Muscle of leg (tissue), 11 donors: ENCODE measurements around the gene TGFBR2. TPM values are rescaled to one million over a fixed set of nuclear protein-coding genes. Genes with fewer than 3 reads are reported as not detected.

Experiments
- DNase-seq: peaks from one replicate; pipeline ENCODE4 v3.0.0; 2013
- H3K27ac ChIP-seq: one replicate; pipeline ENCODE4 v1.5.1; 2013; ENCODE audit warnings: mild to moderate bottlenecking, low read length, control low read depth
- H3K27me3 ChIP-seq: one replicate; pipeline ENCODE4 v1.6.1; 2013; ENCODE audit warnings: low read length; ENCODE audit not compliant: control insufficient read depth, insufficient read depth
- H3K36me3 ChIP-seq: one replicate; pipeline ENCODE4 v1.6.1; 2013; ENCODE audit warnings: low read length; ENCODE audit not compliant: control insufficient read depth, insufficient read depth
- H3K4me1 ChIP-seq: one replicate; pipeline ENCODE4 v1.6.1; 2013; ENCODE audit warnings: low read length; ENCODE audit not compliant: control insufficient read depth, insufficient read depth
- H3K4me3 ChIP-seq: one replicate; pipeline ENCODE4 v1.5.1; 2013; ENCODE audit warnings: low read length, control low read depth
- H3K9me3 ChIP-seq: replicated peaks from 2 replicates; pipeline ENCODE4 v1.6.1; 2013; ENCODE audit warnings: low read depth, low read length; ENCODE audit not compliant: control insufficient read depth
- WGBS: methylation state at CpG from one replicate; pipeline ENCODE4 v1.1.5; 2013; ENCODE audit warnings: missing lambda C conversion rate; ENCODE audit not compliant: insufficient coverage; 5-methylcytosine and 5-hydroxymethylcytosine counted together
- polyA plus RNA-seq, 8 donors: library from polyadenylated mRNA; unstranded; fragments of 120-200 nt; gene quantifications; one replicate each; pipeline versions ENCODE4 v1.2.1 to v1.2.3, GENCODE V29; 2013; ENCODE audit warnings: inconsistent platforms in 1 of 8, low replicate concordance in 1 of 8; ENCODE audit not compliant: insufficient read length in 8 of 8, insufficient read depth in 1 of 8
- total RNA-seq: library from RNA; stranded (reverse); fragments of 120-200 nt; gene quantifications from one replicate; pipeline ENCODE4 v1.2.4, GENCODE V29; 2013

The TGFBR2 gene
- total and polyA plus RNA-seq, 9 donors: 47.7 to 110 (median 68.6) TPM

GRCh38 chr3:30625541-30626438, 19.4 kb downstream of the TGFBR2 start:
- Histone ChIP-seq H3K27ac (no peak overlapping the region), H3K36me3 (peaks cover 11% of the 10 kb centered on the region), H3K9me3 (no peaks in the 10 kb centered on the region), H3K4me1 (peaks cover 9% of the 10 kb centered on the region), H3K27me3 (no peaks in the 10 kb centered on the region), H3K4me3 (no peak overlapping the region)
- whole genome bisulfite sequencing: 57% methylated on average over 2 of the region's 4 CpGs
- no peak for DNase-seq

DNA sequence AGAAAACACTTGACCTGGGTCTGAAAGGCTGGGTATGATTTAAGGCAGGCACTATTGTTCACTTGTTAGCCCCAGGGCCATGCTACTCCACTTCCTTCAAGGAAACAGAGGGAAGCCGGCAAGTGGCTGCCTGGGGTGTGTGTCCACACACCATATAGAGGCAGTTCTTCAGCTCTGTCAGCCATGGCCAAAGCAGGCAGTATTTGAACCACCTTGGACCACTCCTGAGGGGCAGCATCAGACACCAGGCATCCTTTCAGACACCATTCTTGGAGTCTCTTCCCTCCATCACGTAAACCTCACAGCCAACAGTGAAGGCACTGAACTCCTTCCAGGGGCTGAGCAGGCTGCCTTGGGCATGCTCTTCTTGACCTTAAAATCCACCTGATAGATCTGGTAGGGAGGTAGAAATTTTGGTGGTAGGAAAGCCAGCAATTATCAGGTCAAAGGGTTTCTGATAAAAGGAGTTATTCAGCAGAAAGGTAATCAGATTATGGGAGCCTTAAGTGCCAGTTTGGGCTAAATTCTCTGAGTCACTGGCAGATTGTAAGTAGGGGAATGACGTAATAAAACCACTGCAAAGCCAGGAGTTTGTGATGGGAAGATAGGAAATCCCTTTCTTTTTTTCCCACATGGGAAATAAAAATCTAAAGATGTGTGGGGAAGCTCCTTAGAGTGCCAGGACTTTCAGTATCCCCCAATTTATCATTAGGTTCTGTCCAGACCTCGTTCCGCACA, 20.2 kb downstream of the TGFBR2 start:
- H3K27me3 ChIP-seq: no peaks in the 10 kb centered on the region
- peaks cover 9% of the 10 kb centered on the region for H3K4me1 ChIP-seq
- peaks cover 11% of the 10 kb centered on the region for H3K36me3 ChIP-seq
- H3K4me3 ChIP-seq: no peak overlapping the region
- 71% methylated on average over 1 of the region's 5 CpGs for WGBS
- no peaks in the 10 kb centered on the region for H3K9me3 ChIP-seq
- no peak for DNase-seq
- no peak overlapping the region for H3K27ac ChIP-seq

- DNase-seq: no peak
- no CpG with 5 or more reads among the region's 4 CpGs for WGBS
- no peaks in the 10 kb centered on the region for H3K9me3 ChIP-seq
- peak overlapping the region; percentile 31 for H3K27ac ChIP-seq
- H3K4me3 ChIP-seq: no peak overlapping the region
- H3K36me3 ChIP-seq: peaks cover 11% of the 10 kb centered on the region
- no peaks in the 10 kb centered on the region for H3K27me3 ChIP-seq
- peaks cover 9% of the 10 kb centered on the region for H3K4me1 ChIP-seq
Measured at GRCh38 chr3:30628205-30628900, 22.0 kb downstream of the TGFBR2 start.

- Histone ChIP-seq H3K9me3 (no peaks in the 10 kb centered on the region), H3K4me3 (no peak overlapping the region), H3K27me3 (no peaks in the 10 kb centered on the region), H3K27ac (peak overlapping the region; percentile 31), H3K36me3 (peaks cover 11% of the 10 kb centered on the region), H3K4me1 (peaks cover 9% of the 10 kb centered on the region)
- no CpG with 5 or more reads among the region's 5 CpGs for WGBS
- DNase-seq: peak; percentile 53
Measured at GRCh38 chr3:30628901-30629590, 22.6 kb downstream of the TGFBR2 start.

DNA sequence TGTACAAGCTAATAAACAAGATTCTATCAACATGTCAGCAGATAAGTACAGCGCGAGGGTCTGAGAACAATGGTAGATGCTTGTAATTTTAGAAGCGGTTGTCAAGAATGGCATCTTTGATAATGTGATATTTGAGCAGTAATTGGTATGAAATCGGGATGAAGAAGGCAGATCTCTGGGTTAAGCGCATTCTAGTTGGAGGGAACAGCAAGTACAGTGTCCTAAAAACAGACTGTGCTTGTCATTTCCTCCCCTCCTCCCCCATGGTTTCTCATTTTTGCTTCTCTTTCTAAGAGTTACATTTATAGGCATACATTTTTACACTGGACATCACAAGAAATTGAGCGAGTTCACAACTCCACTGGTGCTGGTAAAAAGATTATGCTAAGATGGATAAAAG, 23.3 kb downstream of the TGFBR2 start:
- Histone ChIP-seq H3K27ac (no peak overlapping the region), H3K9me3 (no peaks in the 10 kb centered on the region), H3K27me3 (no peaks in the 10 kb centered on the region), H3K4me3 (no peak overlapping the region), H3K36me3 (peaks cover 11% of the 10 kb centered on the region), H3K4me1 (peaks cover 9% of the 10 kb centered on the region)
- 100% methylated on average over 1 of the region's 6 CpGs for WGBS
- no peak for DNase-seq

GRCh38 chr3:30630238-30631030, 24.0 kb downstream of the TGFBR2 start:
- Histone ChIP-seq H3K9me3 (no peaks in the 10 kb centered on the region), H3K4me3 (no peak overlapping the region), H3K27ac (no peak overlapping the region), H3K27me3 (no peaks in the 10 kb centered on the region), H3K4me1 (peaks cover 9% of the 10 kb centered on the region), H3K36me3 (peaks cover 11% of the 10 kb centered on the region)
- DNase-seq: no peak
- no CpG with 5 or more reads among the region's 2 CpGs for WGBS

GRCh38 chr3:30631243-30631904, 25.0 kb downstream of the TGFBR2 start:
- H3K36me3 ChIP-seq: peaks cover 5% of the 10 kb centered on the region
- no peaks in the 10 kb centered on the region for H3K9me3 ChIP-seq
- no peak for DNase-seq
- H3K27ac ChIP-seq: no peak overlapping the region
- 92% methylated on average over 6 of the region's 7 CpGs for WGBS
- peaks cover 9% of the 10 kb centered on the region for H3K4me1 ChIP-seq
- H3K4me3 ChIP-seq: no peak overlapping the region
- no peaks in the 10 kb centered on the region for H3K27me3 ChIP-seq

DNA sequence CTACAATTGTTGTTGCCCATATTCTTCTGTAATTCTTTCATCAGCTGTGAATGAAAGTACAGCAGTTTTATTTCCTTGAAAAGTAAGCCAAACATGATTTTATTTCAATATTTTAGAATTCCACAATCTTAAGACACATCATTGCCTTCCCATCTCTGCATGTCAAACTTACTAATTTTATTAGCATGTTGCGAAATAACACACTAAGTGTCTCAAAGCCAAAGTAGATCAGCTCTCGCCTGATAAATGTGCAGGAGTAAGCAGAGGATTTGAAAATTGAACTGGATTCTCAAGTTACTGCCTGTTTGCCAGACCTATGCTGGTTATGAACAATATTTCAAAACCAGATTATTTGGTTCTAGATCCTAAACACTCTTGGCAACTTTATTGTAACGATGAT, 25.7 kb downstream of the TGFBR2 start:
- DNase-seq: peak; percentile 34
- no peak overlapping the region for H3K27ac ChIP-seq
- no peak overlapping the region for H3K4me3 ChIP-seq
- H3K9me3 ChIP-seq: no peaks in the 10 kb centered on the region
- H3K36me3 ChIP-seq: peaks cover 2% of the 10 kb centered on the region
- WGBS: no CpG with 5 or more reads among the region's 3 CpGs
- no peaks in the 10 kb centered on the region for H3K27me3 ChIP-seq
- H3K4me1 ChIP-seq: peaks cover 9% of the 10 kb centered on the region

- H3K4me3 ChIP-seq: no peak overlapping the region
- no peak overlapping the region for H3K27ac ChIP-seq
- H3K36me3 ChIP-seq: peaks cover 3% of the 10 kb centered on the region
- no peaks in the 10 kb centered on the region for H3K9me3 ChIP-seq
- no CpG with 5 or more reads among the region's 1 CpG for WGBS
- no peak for DNase-seq
- peaks cover 9% of the 10 kb centered on the region for H3K4me1 ChIP-seq
- no peaks in the 10 kb centered on the region for H3K27me3 ChIP-seq
Measured at GRCh38 chr3:30632521-30632920, 26.1 kb downstream of the TGFBR2 start.
